Measurements from ENCODE around the gene PRRC2C. TPM values are rescaled to one million over a fixed set of nuclear protein-coding genes. Genes with fewer than 3 reads are reported as not detected.

PRRC2C gene
- total and polyA plus RNA-seq, 2 donors (not counting 1 experiment from before 2014, with no cell fraction given), result 48.5 to 50.4 TPM

GRCh38 chr1:171616586-171616985, 131.3 kb downstream of the PRRC2C start:
- DNase-seq (ENCODE audit: low read depth in 2 of 2), result no peak
- Histone ChIP-seq H4K20me1 (ENCODE audit: control insufficient read depth, extremely low read depth, insufficient read depth, low read length) (no peaks in the 10 kb centered on the region), H3K27ac (ENCODE audit: insufficient read depth, low read length) (no peak overlapping the region), H3K9ac (ENCODE audit: insufficient read depth, low read length) (no peak overlapping the region), H3K4me3 (replicated peaks in 1 of 4; ENCODE audit: control extremely low read depth in 1 of 4, insufficient read depth in 1 of 4, low read depth in 3 of 4, low read length in 4 of 4) (no peak overlapping the region), H3K27me3 (ENCODE audit: control insufficient read depth, insufficient read depth, low read length) (no peaks in the 10 kb centered on the region), H3K79me2 (ENCODE audit: control insufficient read depth, insufficient read depth, low read length) (no peaks in the 10 kb centered on the region), H3K36me3 (ENCODE audit: control insufficient read depth, insufficient read depth, low read length) (no peaks in the 10 kb centered on the region), H3K9me3 (ENCODE audit: control insufficient read depth, insufficient read depth, low read depth, low read length) (no peaks in the 10 kb centered on the region), H2AFZ (ENCODE audit: low read length) (no peak overlapping the region), H3K4me1 (ENCODE audit: control insufficient read depth, extremely low read depth, insufficient read depth, low read length) (no peaks in the 10 kb centered on the region), H3K4me2 (ENCODE audit: extremely low read depth, insufficient read depth, low read length) (no peak overlapping the region)
- TF ChIP-seq EZH2 (IDR thresholded peaks at IDR 0.05; ENCODE audit: low read length, missing control alignments), result no peak
- TF ChIP-seq CTCF (conservative IDR thresholded peaks at IDR 0.05 in 1 of 2, IDR thresholded peaks at IDR 0.05 in 1 of 2; ENCODE audit: low read depth in 1 of 2, low read length in 2 of 2), result no peak

- no peaks in the 10 kb centered on the region for H3K27me3 ChIP-seq (ENCODE audit: control insufficient read depth, insufficient read depth, low read length)
These were observed 136.8 kb downstream of the PRRC2C start, which contains the start of gene MYOCOS for GRCh38 chr1:171622152-171622462. MYOCOS (plus strand) TSS chr1:171622243; CDS start chr1:171623884, 1,641 bp downstream.

GRCh38 chr1:171623651-171624331, 138.5 kb downstream of the PRRC2C start:
- DNase-seq (ENCODE audit: low read depth in 2 of 2), result no peak
- H4K20me1 ChIP-seq (ENCODE audit: control insufficient read depth, extremely low read depth, insufficient read depth, low read length), result no peaks in the 10 kb centered on the region
- H3K79me2 ChIP-seq (ENCODE audit: control insufficient read depth, insufficient read depth, low read length), result no peaks in the 10 kb centered on the region
- H2AFZ ChIP-seq (ENCODE audit: low read length), result no peak overlapping the region
- H3K9ac ChIP-seq (ENCODE audit: insufficient read depth, low read length), result no peak overlapping the region
- no peak for TF ChIP-seq EZH2 (IDR thresholded peaks at IDR 0.05; ENCODE audit: low read length, missing control alignments)
- TF ChIP-seq CTCF (conservative IDR thresholded peaks at IDR 0.05 in 1 of 2, IDR thresholded peaks at IDR 0.05 in 1 of 2; ENCODE audit: low read depth in 1 of 2, low read length in 2 of 2), result no peak
- H3K27me3 ChIP-seq (ENCODE audit: control insufficient read depth, insufficient read depth, low read length), result no peaks in the 10 kb centered on the region
- H3K36me3 ChIP-seq (ENCODE audit: control insufficient read depth, insufficient read depth, low read length), result no peaks in the 10 kb centered on the region
- H3K4me2 ChIP-seq (ENCODE audit: extremely low read depth, insufficient read depth, low read length), result no peak overlapping the region
- no peaks in the 10 kb centered on the region for H3K4me1 ChIP-seq (ENCODE audit: control insufficient read depth, extremely low read depth, insufficient read depth, low read length)
- H3K9me3 ChIP-seq (ENCODE audit: control insufficient read depth, insufficient read depth, low read depth, low read length), result no peaks in the 10 kb centered on the region
- no peak overlapping the region for H3K27ac ChIP-seq (ENCODE audit: insufficient read depth, low read length)
- no peak overlapping the region for H3K4me3 ChIP-seq (replicated peaks in 1 of 4; ENCODE audit: control extremely low read depth in 1 of 4, insufficient read depth in 1 of 4, low read depth in 3 of 4, low read length in 4 of 4)

More at GRCh38 chr1:171622152-171622462, 136.8 kb downstream of the PRRC2C start, which contains the start of gene MYOCOS:
- H4K20me1 ChIP-seq (ENCODE audit: control insufficient read depth, extremely low read depth, insufficient read depth, low read length), result no peaks in the 10 kb centered on the region
- no peak within 1 kb of the TSS for H2AFZ ChIP-seq (ENCODE audit: low read length)
- TF ChIP-seq EZH2 (IDR thresholded peaks at IDR 0.05; ENCODE audit: low read length, missing control alignments) (no peak), CTCF (conservative IDR thresholded peaks at IDR 0.05 in 1 of 2, IDR thresholded peaks at IDR 0.05 in 1 of 2; ENCODE audit: low read depth in 1 of 2, low read length in 2 of 2) (no peak)
- no peaks in the 10 kb centered on the region for H3K79me2 ChIP-seq (ENCODE audit: control insufficient read depth, insufficient read depth, low read length)
- H3K9ac ChIP-seq (ENCODE audit: insufficient read depth, low read length), result no peak within 1 kb of the TSS
- H3K9me3 ChIP-seq (ENCODE audit: control insufficient read depth, insufficient read depth, low read depth, low read length), result no peaks in the 10 kb centered on the region
- H3K4me2 ChIP-seq (ENCODE audit: extremely low read depth, insufficient read depth, low read length), result no peak within 1 kb of the TSS
- DNase-seq (ENCODE audit: low read depth in 2 of 2), result no peak
- H3K36me3 ChIP-seq (ENCODE audit: control insufficient read depth, insufficient read depth, low read length), result no peaks in the 10 kb centered on the region
- no peak within 1 kb of the TSS for H3K27ac ChIP-seq (ENCODE audit: insufficient read depth, low read length)
- H3K4me1 ChIP-seq (ENCODE audit: control insufficient read depth, extremely low read depth, insufficient read depth, low read length), result no peaks in the 10 kb centered on the region
- no peak within 1 kb of the TSS for H3K4me3 ChIP-seq (replicated peaks in 1 of 4; ENCODE audit: control extremely low read depth in 1 of 4, insufficient read depth in 1 of 4, low read depth in 3 of 4, low read length in 4 of 4)

Measured in fibroblast of lung (primary cell).